RWPE1 (cell line): ENCODE measurements around the gene SNAP47.

Source experiments
- CTCF ChIA-PET: fragments of 350-600 bp; sonication (Branson Sonifier 250); formaldehyde crosslinking; extraction: SDS; loops from one replicate; lab custom pipeline; 2021; lab: Yijun Ruan, JAX
- POLR2A ChIA-PET: fragments of 400-600 bp; formaldehyde crosslinking; extraction: SDS; loops from one replicate; lab custom pipeline; 2020; ENCODE audit warnings: antibody characterized with exemption; ENCODE audit not compliant: low non-redundant PET; lab: Yijun Ruan, JAX
- DNase-seq: peaks from one replicate; pipeline ENCODE4 v3.0.0; 2012; ENCODE audit warnings: low spot score
- H3K27ac ChIP-seq: fragments of 450-650 bp; 2 replicates; pipeline ENCODE4 v1.5.1; 2017
- CTCF ChIP-seq: fragments of 450-650 bp; conservative IDR thresholded peaks from 2 replicates; pipeline ENCODE4 v1.5.1; 2017; ENCODE audit warnings: low read depth, mild to moderate bottlenecking

The SNAP47 gene

GRCh38 chr1:227741166-227741870 lies 6.1 kb downstream of the SNAP47 start:
- CTCF ChIA-PET: interaction anchor here (0.5 to 1.5 kb wide), 2 partner anchors 21 to 249 kb away, joined by 3 to 4 read pairs; no protein-coding TSS in a partner anchor
- POLR2A ChIA-PET: no interaction called here
- H3K27ac ChIP-seq: 0 out of 2 replicates have a peak overlapping the region, but pooled peaks have one; percentile 20
- no peak for TF ChIP-seq CTCF
- no peak for DNase-seq

GRCh38 chr1:227742738-227743715 lies 7.8 kb downstream of the SNAP47 start:
- no peak for DNase-seq
- ChIA-PET CTCF (interaction anchor here (0.6 to 1.4 kb wide), 2 partner anchors 19 to 286 kb away, joined by 3 to 8 read pairs; no protein-coding TSS in a partner anchor), POLR2A (interaction anchor here (0.5 kb wide), 1 partner anchor 10 kb away, joined by 6 read pairs; no protein-coding TSS in a partner anchor)
- 0 out of 2 replicates have a peak overlapping the region, but pooled peaks have one; percentile 4 for H3K27ac ChIP-seq
- no peak for TF ChIP-seq CTCF

GRCh38 chr1:227744668-227745067 lies 9.4 kb downstream of the SNAP47 start:
- no peak for TF ChIP-seq CTCF
- no peak for DNase-seq
- CTCF ChIA-PET: interaction anchor here (0.7 kb wide), 1 partner anchor 17 kb away, joined by 4 read pairs; no protein-coding TSS in a partner anchor
- H3K27ac ChIP-seq: peak overlapping the region; percentile 40; the same call in 1 of the 2 replicates
- POLR2A ChIA-PET: no interaction called here

GRCh38 chr1:227745568-227746265 lies 10.5 kb downstream of the SNAP47 start:
- POLR2A ChIA-PET: no interaction called here
- CTCF ChIA-PET: interaction anchor here (1.0 kb wide), 1 partner anchor 17 kb away, joined by 5 read pairs; no protein-coding TSS in a partner anchor
- TF ChIP-seq CTCF: no peak
- H3K27ac ChIP-seq: peak overlapping the region; percentile 40
- no peak for DNase-seq

- ChIA-PET POLR2A (no interaction called here), CTCF (interaction anchor here (0.6 kb wide), 1 partner anchor 1106 kb away, joined by 3 read pairs; no protein-coding TSS in a partner anchor)
- no peak overlapping the region for H3K27ac ChIP-seq
- DNase-seq: no peak
- TF ChIP-seq CTCF: no peak
Measured at GRCh38 chr1:227746676-227747075, 11.4 kb downstream of the SNAP47 start.
